ENCODE data around the gene CCR8.
"Not testable (repeated sequence)": the region's sequence is repeated elsewhere in the genome, so short reads cannot be mapped to it uniquely, and the experiment has no call there.

GRCh38 chr3:39321574-39321983 is 7.9 kb upstream of the CCR8 start:
- TF ChIP-seq, protein P1, sequence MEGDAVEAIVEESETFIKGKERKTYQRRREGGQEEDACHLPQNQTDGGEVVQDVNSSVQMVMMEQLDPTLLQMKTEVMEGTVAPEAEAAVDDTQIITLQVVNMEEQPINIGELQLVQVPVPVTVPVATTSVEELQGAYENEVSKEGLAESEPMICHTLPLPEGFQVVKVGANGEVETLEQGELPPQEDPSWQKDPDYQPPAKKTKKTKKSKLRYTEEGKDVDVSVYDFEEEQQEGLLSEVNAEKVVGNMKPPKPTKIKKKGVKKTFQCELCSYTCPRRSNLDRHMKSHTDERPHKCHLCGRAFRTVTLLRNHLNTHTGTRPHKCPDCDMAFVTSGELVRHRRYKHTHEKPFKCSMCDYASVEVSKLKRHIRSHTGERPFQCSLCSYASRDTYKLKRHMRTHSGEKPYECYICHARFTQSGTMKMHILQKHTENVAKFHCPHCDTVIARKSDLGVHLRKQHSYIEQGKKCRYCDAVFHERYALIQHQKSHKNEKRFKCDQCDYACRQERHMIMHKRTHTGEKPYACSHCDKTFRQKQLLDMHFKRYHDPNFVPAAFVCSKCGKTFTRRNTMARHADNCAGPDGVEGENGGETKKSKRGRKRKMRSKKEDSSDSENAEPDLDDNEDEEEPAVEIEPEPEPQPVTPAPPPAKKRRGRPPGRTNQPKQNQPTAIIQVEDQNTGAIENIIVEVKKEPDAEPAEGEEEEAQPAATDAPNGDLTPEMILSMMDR (IDR thresholded peaks at IDR 0.05) = not testable (repeated sequence)
- TF ChIP-seq POLR2A (IDR thresholded peaks at IDR 0.05) = not testable (repeated sequence)
